ENCODE data around the gene PPP1R37.

Gene PPP1R37

GRCh38 chr19:45057444-45057843 is 35.5 kb upstream of the PPP1R37 start:
- no peak overlapping the region for H3K4me3 ChIP-seq (ENCODE audit: low read depth, low read length)
- DNase-seq, result no peak
- no peaks in the 10 kb centered on the region for H3K79me2 ChIP-seq (ENCODE audit: control insufficient read depth, insufficient read depth, low read length, poor library complexity)
- H3K27ac ChIP-seq (ENCODE audit: low read depth, low read length), result no peak overlapping the region
- H3K36me3 ChIP-seq (ENCODE audit: control insufficient read depth in 1 of 2, insufficient read depth in 2 of 2, low read length in 2 of 2), result peaks cover 82 to 87% of the 10 kb centered on the region in 2 experiments
- H3K14ac ChIP-seq (ENCODE audit: low read length), result no peak overlapping the region
- no CpG with 5 or more reads among the region's 9 CpGs for WGBS (ENCODE audit: extremely low coverage, insufficient coverage, insufficient read length)
- no peak overlapping the region for H3K4me2 ChIP-seq (ENCODE audit: low read length)
- H3K18ac ChIP-seq (ENCODE audit: low read length), result no peak overlapping the region
- H3K79me1 ChIP-seq (ENCODE audit: low read length), result no peaks in the 10 kb centered on the region
- no peak overlapping the region for H2AK5ac ChIP-seq (ENCODE audit: low read length)
- no peak overlapping the region for H3K4ac ChIP-seq (ENCODE audit: low read depth, low read length)
- no peak overlapping the region for H4K12ac ChIP-seq (ENCODE audit: low read depth, low read length)
- no peak overlapping the region for H2AFZ ChIP-seq (ENCODE audit: insufficient read depth, low read length, poor library complexity)
- no peak overlapping the region for H3K23ac ChIP-seq (ENCODE audit: low read length)
- H3K4me1 ChIP-seq (ENCODE audit: control insufficient read depth in 1 of 2, insufficient read depth in 2 of 2, low read length in 2 of 2), result no peaks in the 10 kb centered on the region
- H2BK120ac ChIP-seq (ENCODE audit: insufficient read depth, low read length, poor library complexity), result no peak overlapping the region
- no peak overlapping the region for H2BK5ac ChIP-seq (ENCODE audit: low read depth, low read length, poor library complexity)
- no peak overlapping the region for H4K91ac ChIP-seq (ENCODE audit: low read depth, low read length)
- no peak overlapping the region for H4K8ac ChIP-seq (ENCODE audit: low read depth, low read length)
- no peaks in the 10 kb centered on the region for H3K9me3 ChIP-seq (ENCODE audit: insufficient read depth, low read depth, low read length)
- H3K9ac ChIP-seq (ENCODE audit: low read length), result no peak overlapping the region
- H2BK12ac ChIP-seq (ENCODE audit: low read length), result no peak overlapping the region
- H3K27me3 ChIP-seq (ENCODE audit: insufficient read depth, low read length), result no peaks in the 10 kb centered on the region

DNA sequence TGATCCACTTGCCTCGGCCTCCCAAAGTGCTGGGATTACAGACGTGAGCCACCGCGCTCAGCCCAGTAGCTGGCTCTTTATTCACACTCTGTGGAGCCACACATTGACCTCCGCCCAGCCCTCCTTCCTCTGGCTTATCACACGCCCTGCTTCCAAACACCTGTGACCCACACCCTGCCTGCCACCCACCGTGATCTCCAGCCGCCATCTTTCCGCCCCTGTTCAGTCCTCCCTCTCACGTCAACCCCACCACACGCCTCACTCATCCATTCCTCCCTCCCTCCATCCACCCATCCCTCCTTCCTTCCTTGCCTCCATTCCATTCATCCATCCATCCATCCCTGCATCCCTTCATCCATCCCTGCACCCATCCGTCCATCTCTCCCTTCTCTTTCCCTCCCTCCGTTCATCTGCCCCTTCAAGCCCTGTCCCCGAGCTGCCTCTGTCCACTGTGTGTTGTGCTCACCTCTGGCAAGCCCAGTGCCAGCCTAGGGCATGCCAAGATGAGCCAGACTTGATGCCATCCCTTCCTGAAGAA is 34.3 kb upstream of the PPP1R37 start:
- no peak overlapping the region for H3K18ac ChIP-seq (ENCODE audit: low read length)
- no peak overlapping the region for H3K14ac ChIP-seq (ENCODE audit: low read length)
- no peak overlapping the region for H3K27ac ChIP-seq (ENCODE audit: low read depth, low read length)

GRCh38 chr19:45059258-45059965 is 33.6 kb upstream of the PPP1R37 start:
- Histone ChIP-seq H3K4ac (ENCODE audit: low read depth, low read length) (no peak overlapping the region), H3K18ac (ENCODE audit: low read length) (no peak overlapping the region)

More for the DNA sequence above, 34.3 kb upstream of the PPP1R37 start:
- Histone ChIP-seq H3K79me1 (ENCODE audit: low read length) (no peaks in the 10 kb centered on the region), H2BK5ac (ENCODE audit: low read depth, low read length, poor library complexity) (no peak overlapping the region), H3K23ac (ENCODE audit: low read length) (no peak overlapping the region), H4K91ac (ENCODE audit: low read depth, low read length) (no peak overlapping the region), H2BK120ac (ENCODE audit: insufficient read depth, low read length, poor library complexity) (no peak overlapping the region), H2AFZ (ENCODE audit: insufficient read depth, low read length, poor library complexity) (no peak overlapping the region), H3K79me2 (ENCODE audit: control insufficient read depth, insufficient read depth, low read length, poor library complexity) (no peaks in the 10 kb centered on the region), H4K8ac (ENCODE audit: low read depth, low read length) (no peak overlapping the region), H2AK5ac (ENCODE audit: low read length) (no peak overlapping the region), H3K4me3 (ENCODE audit: low read depth, low read length) (no peak overlapping the region), H3K4ac (ENCODE audit: low read depth, low read length) (no peak overlapping the region), H3K4me2 (ENCODE audit: low read length) (no peak overlapping the region), H3K9me3 (ENCODE audit: insufficient read depth, low read depth, low read length) (no peaks in the 10 kb centered on the region), H2BK12ac (ENCODE audit: low read length) (no peak overlapping the region), H3K9ac (ENCODE audit: low read length) (no peak overlapping the region), H3K36me3 (ENCODE audit: control insufficient read depth in 1 of 2, insufficient read depth in 2 of 2, low read length in 2 of 2) (peaks cover 83 to 86% of the 10 kb centered on the region in 2 experiments), H4K12ac (ENCODE audit: low read depth, low read length) (no peak overlapping the region), H3K4me1 (ENCODE audit: control insufficient read depth in 1 of 2, insufficient read depth in 2 of 2, low read length in 2 of 2) (no peaks in the 10 kb centered on the region), H3K27me3 (ENCODE audit: insufficient read depth, low read length) (no peaks in the 10 kb centered on the region)
- no peak for DNase-seq
- WGBS (ENCODE audit: extremely low coverage, insufficient coverage, insufficient read length), result 100% methylated on average over 5 of the region's 14 CpGs

GRCh38 chr19:45061965-45062364 is 31.0 kb upstream of the PPP1R37 start:
- Histone ChIP-seq H3K79me2 (ENCODE audit: control insufficient read depth, insufficient read depth, low read length, poor library complexity) (no peaks in the 10 kb centered on the region), H3K9ac (ENCODE audit: low read length) (no peak overlapping the region), H2BK5ac (ENCODE audit: low read depth, low read length, poor library complexity) (no peak overlapping the region), H3K36me3 (ENCODE audit: control insufficient read depth in 1 of 2, insufficient read depth in 2 of 2, low read length in 2 of 2) (peaks cover 78 to 81% of the 10 kb centered on the region in 2 experiments), H4K8ac (ENCODE audit: low read depth, low read length) (no peak overlapping the region), H3K79me1 (ENCODE audit: low read length) (no peaks in the 10 kb centered on the region), H3K18ac (ENCODE audit: low read length) (no peak overlapping the region), H3K14ac (ENCODE audit: low read length) (no peak overlapping the region), H4K12ac (ENCODE audit: low read depth, low read length) (no peak overlapping the region), H3K4me1 (ENCODE audit: control insufficient read depth in 1 of 2, insufficient read depth in 2 of 2, low read length in 2 of 2) (no peaks in the 10 kb centered on the region), H2BK120ac (ENCODE audit: insufficient read depth, low read length, poor library complexity) (no peak overlapping the region), H3K4me3 (ENCODE audit: low read depth, low read length) (no peak overlapping the region), H4K91ac (ENCODE audit: low read depth, low read length) (no peak overlapping the region), H3K9me3 (ENCODE audit: insufficient read depth, low read depth, low read length) (no peaks in the 10 kb centered on the region), H3K27me3 (ENCODE audit: insufficient read depth, low read length) (no peaks in the 10 kb centered on the region), H3K23ac (ENCODE audit: low read length) (no peak overlapping the region), H2BK12ac (ENCODE audit: low read length) (no peak overlapping the region), H3K4ac (ENCODE audit: low read depth, low read length) (no peak overlapping the region), H2AK5ac (ENCODE audit: low read length) (no peak overlapping the region), H2AFZ (ENCODE audit: insufficient read depth, low read length, poor library complexity) (no peak overlapping the region), H3K4me2 (ENCODE audit: low read length) (no peak overlapping the region), H3K27ac (ENCODE audit: low read depth, low read length) (no peak overlapping the region)
- no CpG with 5 or more reads among the region's 4 CpGs for WGBS (ENCODE audit: extremely low coverage, insufficient coverage, insufficient read length)
- no peak for DNase-seq

More at GRCh38 chr19:45059258-45059965, 33.6 kb upstream of the PPP1R37 start:
- Histone ChIP-seq H3K9ac (ENCODE audit: low read length) (no peak overlapping the region), H4K8ac (ENCODE audit: low read depth, low read length) (no peak overlapping the region), H4K91ac (ENCODE audit: low read depth, low read length) (no peak overlapping the region), H2AK5ac (ENCODE audit: low read length) (no peak overlapping the region), H3K79me2 (ENCODE audit: control insufficient read depth, insufficient read depth, low read length, poor library complexity) (no peaks in the 10 kb centered on the region), H3K79me1 (ENCODE audit: low read length) (no peaks in the 10 kb centered on the region), H3K36me3 (ENCODE audit: control insufficient read depth in 1 of 2, insufficient read depth in 2 of 2, low read length in 2 of 2) (peaks cover 85 to 86% of the 10 kb centered on the region in 2 experiments), H3K14ac (ENCODE audit: low read length) (no peak overlapping the region), H3K27me3 (ENCODE audit: insufficient read depth, low read length) (no peaks in the 10 kb centered on the region), H3K23ac (ENCODE audit: low read length) (no peak overlapping the region), H3K27ac (ENCODE audit: low read depth, low read length) (no peak overlapping the region), H2AFZ (ENCODE audit: insufficient read depth, low read length, poor library complexity) (no peak overlapping the region), H3K9me3 (ENCODE audit: insufficient read depth, low read depth, low read length) (no peaks in the 10 kb centered on the region), H3K4me3 (ENCODE audit: low read depth, low read length) (no peak overlapping the region), H2BK5ac (ENCODE audit: low read depth, low read length, poor library complexity) (no peak overlapping the region), H3K4me1 (ENCODE audit: control insufficient read depth in 1 of 2, insufficient read depth in 2 of 2, low read length in 2 of 2) (no peaks in the 10 kb centered on the region), H3K4me2 (ENCODE audit: low read length) (no peak overlapping the region), H2BK120ac (ENCODE audit: insufficient read depth, low read length, poor library complexity) (no peak overlapping the region), H4K12ac (ENCODE audit: low read depth, low read length) (no peak overlapping the region), H2BK12ac (ENCODE audit: low read length) (no peak overlapping the region)
- WGBS (ENCODE audit: extremely low coverage, insufficient coverage, insufficient read length), result no CpG with 5 or more reads among the region's 16 CpGs
- peak; percentile 80 to 91 for DNase-seq

Measured in trophoblast cell (in vitro differentiated cells and primary cell).